HEK293 (cell line): ENCODE measurements around the gene PARP15.

Source experiments
- CTCF ChIA-PET: fragments of 350-600 bp; formaldehyde crosslinking; extraction: SDS; loops from one replicate; lab custom pipeline; 2021; ENCODE audit warnings: antibody characterized with exemption; lab: Yijun Ruan, JAX
- POLR2A ChIA-PET: fragments of 300-600 bp; formaldehyde crosslinking; extraction: SDS; loops from one replicate; lab custom pipeline; 2020; ENCODE audit warnings: antibody characterized with exemption, inconsistent platforms; lab: Yijun Ruan, JAX
- H3K27ac ChIP-seq: fragments of 200-500 bp; sonication (Bioruptor generic); 2 replicates; pipeline ENCODE4 v1.5.1; 2014; ENCODE audit warnings: low read depth, low read length, control low read depth, inconsistent platforms; ENCODE audit errors: extremely low read depth
- H3K36me3 ChIP-seq, 2 experiments: fragments of 200-500 bp in 1 of 2; sonication (Bioruptor generic) in 1 of 2; 1 replicate in 1 of 2; 2 replicates in 1 of 2; pipeline ENCODE4 v1.5.1; 2014 to 2017; ENCODE audit warnings: inconsistent platforms in 2 of 2, low read length in 2 of 2; ENCODE audit not compliant: control insufficient read depth in 2 of 2, insufficient read depth in 1 of 2
- H3K4me1 ChIP-seq: fragments of 200-500 bp; sonication (Bioruptor generic); 2 replicates; pipeline ENCODE4 v1.5.1; 2014; ENCODE audit warnings: mild to moderate bottlenecking, low read length, inconsistent platforms; ENCODE audit not compliant: control insufficient read depth, insufficient read depth
- H3K4me3 ChIP-seq: 2 replicates; pipeline ENCODE4 v1.5.1; 2011; ENCODE audit warnings: low read depth, mild to moderate bottlenecking, control low read depth, low read length, moderate library complexity
- H3K9me3 ChIP-seq: fragments of 200-500 bp; sonication (Bioruptor generic); 2 replicates; pipeline ENCODE4 v1.5.1; 2014; ENCODE audit warnings: low read depth, low read length, inconsistent platforms; ENCODE audit not compliant: control insufficient read depth, insufficient read depth
- GLIS1 ChIP-seq: fragments of 450-650 bp; formaldehyde crosslinking; IDR thresholded peaks from 2 replicates; pipeline ENCODE4 v1.5.1; 2016; ENCODE audit warnings: missing biosample characterization, missing genetic modification characterization
- GLIS2 ChIP-seq: fragments of 450-650 bp; formaldehyde crosslinking; IDR thresholded peaks from 2 replicates; pipeline ENCODE4 v1.5.1; 2016; ENCODE audit warnings: missing biosample characterization, missing genetic modification characterization
- HOXA7 ChIP-seq: sonication (generic); formaldehyde crosslinking; IDR thresholded peaks from 2 replicates; pipeline ENCODE4 v1.8.1; 2022; ENCODE audit warnings: missing genetic modification reagents, borderline replicate concordance
- REPIN1 ChIP-seq: fragments of 450-650 bp; formaldehyde crosslinking; IDR thresholded peaks from 2 replicates; pipeline ENCODE4 v1.5.1; 2017; ENCODE audit warnings: missing biosample characterization, missing genetic modification characterization, low read depth
- SP2 ChIP-seq: fragments of 450-650 bp; formaldehyde crosslinking; IDR thresholded peaks from 2 replicates; pipeline ENCODE4 v1.5.1; 2016; ENCODE audit warnings: missing biosample characterization, missing genetic modification characterization
- ZNF10 ChIP-seq: fragments of 450-650 bp; formaldehyde crosslinking; IDR thresholded peaks from 2 replicates; pipeline ENCODE4 v1.5.1; 2017; ENCODE audit warnings: missing biosample characterization, missing genetic modification characterization
- ZNF132 ChIP-seq: fragments of 450-650 bp; formaldehyde crosslinking; IDR thresholded peaks from 2 replicates; pipeline ENCODE4 v1.5.1; 2017; ENCODE audit warnings: missing biosample characterization, missing genetic modification characterization, borderline replicate concordance
- ZNF175 ChIP-seq: fragments of 450-650 bp; formaldehyde crosslinking; IDR thresholded peaks from 2 replicates; pipeline ENCODE4 v1.5.1; 2016; ENCODE audit warnings: missing biosample characterization, missing genetic modification characterization
- ZNF2 ChIP-seq: fragments of 450-650 bp; formaldehyde crosslinking; IDR thresholded peaks from 2 replicates; pipeline ENCODE4 v1.5.1; 2016; ENCODE audit warnings: missing biosample characterization, missing genetic modification characterization
- ZNF214 ChIP-seq: fragments of 450-650 bp; formaldehyde crosslinking; IDR thresholded peaks from 2 replicates; pipeline ENCODE4 v1.5.1; 2017; ENCODE audit warnings: missing biosample characterization, mild to moderate bottlenecking, missing genetic modification characterization, borderline replicate concordance
- ZNF221 ChIP-seq: fragments of 450-650 bp; formaldehyde crosslinking; IDR thresholded peaks from 2 replicates; pipeline ENCODE4 v1.5.1; 2017; ENCODE audit warnings: missing biosample characterization, missing genetic modification characterization, borderline replicate concordance
- ZNF223 ChIP-seq: fragments of 450-650 bp; formaldehyde crosslinking; IDR thresholded peaks from 2 replicates; pipeline ENCODE4 v1.5.1; 2016; ENCODE audit warnings: missing biosample characterization, missing genetic modification characterization
- ZNF26 ChIP-seq: fragments of 450-650 bp; formaldehyde crosslinking; IDR thresholded peaks from 2 replicates; pipeline ENCODE4 v1.5.1; 2016; ENCODE audit warnings: missing biosample characterization, missing genetic modification characterization
- ZNF354C ChIP-seq: fragments of 450-650 bp; formaldehyde crosslinking; IDR thresholded peaks from 2 replicates; pipeline ENCODE4 v1.5.1; 2016; ENCODE audit warnings: missing biosample characterization, missing genetic modification characterization, low read depth, borderline replicate concordance
- ZNF362 ChIP-seq: fragments of 450-650 bp; formaldehyde crosslinking; IDR thresholded peaks from 2 replicates; pipeline ENCODE4 v1.5.1; 2016; ENCODE audit warnings: missing biosample characterization, missing genetic modification characterization
- ZNF416 ChIP-seq: fragments of 450-650 bp; formaldehyde crosslinking; IDR thresholded peaks from 2 replicates; pipeline ENCODE4 v1.5.1; 2016; ENCODE audit warnings: missing biosample characterization, missing genetic modification characterization
- ZNF521 ChIP-seq: fragments of 450-650 bp; formaldehyde crosslinking; IDR thresholded peaks from 2 replicates; pipeline ENCODE4 v1.5.1; 2017; ENCODE audit warnings: missing biosample characterization, mild to moderate bottlenecking, missing genetic modification characterization
- ZNF585B ChIP-seq: fragments of 450-650 bp; formaldehyde crosslinking; IDR thresholded peaks from 2 replicates; pipeline ENCODE4 v1.5.1; 2016; ENCODE audit warnings: missing biosample characterization, missing genetic modification characterization
- ZNF600 ChIP-seq: fragments of 450-650 bp; formaldehyde crosslinking; IDR thresholded peaks from 2 replicates; pipeline ENCODE4 v1.5.1; 2016; ENCODE audit warnings: missing biosample characterization, missing genetic modification characterization
- ZNF610 ChIP-seq: fragments of 450-650 bp; formaldehyde crosslinking; IDR thresholded peaks from 2 replicates; pipeline ENCODE4 v1.5.1; 2016; ENCODE audit warnings: missing biosample characterization, missing genetic modification characterization, borderline replicate concordance
- ZNF626 ChIP-seq: fragments of 450-650 bp; sonication (Bioruptor Pico); formaldehyde crosslinking; IDR thresholded peaks from 2 replicates; pipeline ENCODE4 v1.5.1; 2018; ENCODE audit warnings: missing biosample characterization, missing genetic modification characterization, inconsistent platforms
- ZNF629 ChIP-seq: fragments of 450-650 bp; formaldehyde crosslinking; IDR thresholded peaks from 2 replicates; pipeline ENCODE4 v1.5.1; 2017; ENCODE audit warnings: missing biosample characterization, missing genetic modification characterization
- ZNF707 ChIP-seq: fragments of 450-650 bp; formaldehyde crosslinking; IDR thresholded peaks from 2 replicates; pipeline ENCODE4 v1.5.1; 2016; ENCODE audit warnings: missing biosample characterization, missing genetic modification characterization
- ZNF791 ChIP-seq: fragments of 450-650 bp; formaldehyde crosslinking; IDR thresholded peaks from 2 replicates; pipeline ENCODE4 v1.5.1; 2016; ENCODE audit warnings: missing biosample characterization, missing genetic modification characterization
- ZNF830 ChIP-seq: fragments of 450-650 bp; IDR thresholded peaks from 2 replicates; pipeline ENCODE4 v1.5.0; 2018; ENCODE audit warnings: missing biosample characterization, missing genetic modification characterization, low read depth, mild to moderate bottlenecking, moderate library complexity
- ZNF837 ChIP-seq: fragments of 450-650 bp; formaldehyde crosslinking; IDR thresholded peaks from 2 replicates; pipeline ENCODE4 v1.5.1; 2016; ENCODE audit warnings: missing biosample characterization, missing genetic modification characterization
- ZSCAN18 ChIP-seq: fragments of 450-650 bp; formaldehyde crosslinking; IDR thresholded peaks from 2 replicates; pipeline ENCODE4 v1.5.1; 2016; ENCODE audit warnings: missing biosample characterization, missing genetic modification characterization
- ZSCAN30 ChIP-seq: fragments of 450-650 bp; IDR thresholded peaks from 2 replicates; pipeline ENCODE4 v1.5.1; 2018; ENCODE audit warnings: missing biosample characterization, mild to moderate bottlenecking, missing genetic modification characterization, moderate library complexity

The PARP15 gene

GRCh38 chr3:122629763-122630162 lies 52.3 kb downstream of the PARP15 start:
- Histone ChIP-seq H3K4me3 (no peak overlapping the region), H3K4me1 (no peaks in the 10 kb centered on the region), H3K36me3 (no peaks in the 10 kb centered on the region), H3K27ac (no peak overlapping the region), H3K9me3 (no peaks in the 10 kb centered on the region)
- TF ChIP-seq ZNF610 (tag by site-specific recombination) = peak; percentile 88
- TF ChIP-seq ZNF2 = no peak
- TF ChIP-seq ZNF629 (tag by site-specific recombination) = no peak
- no peak for TF ChIP-seq GLIS1
- ChIA-PET CTCF (no interaction called here), POLR2A (no interaction called here)

- POLR2A ChIA-PET = no interaction called here
- H3K4me1 ChIP-seq = no peaks in the 10 kb centered on the region
- CTCF ChIA-PET = interaction anchor here (1.1 kb wide), 1 partner anchor 33 kb away, joined by 3 read pairs; no protein-coding TSS in a partner anchor
- no peak overlapping the region for H3K27ac ChIP-seq
- no peak overlapping the region for H3K4me3 ChIP-seq
- TF ChIP-seq ZNF362 = no peak
- TF ChIP-seq ZNF629 (tag by site-specific recombination) = no peak
- TF ChIP-seq ZNF214 (tag by site-specific recombination) = no peak
- no peak for TF ChIP-seq ZNF416 (tag by site-specific recombination)
- no peak for TF ChIP-seq ZNF600 (tag by site-specific recombination)
- TF ChIP-seq ZSCAN18 (tag by site-specific recombination) = no peak
- TF ChIP-seq HOXA7 = no peak
- no peak for TF ChIP-seq GLIS2
- TF ChIP-seq ZNF626 = no peak
- no peak for TF ChIP-seq ZNF791 (tag by site-specific recombination)
- TF ChIP-seq ZNF10 (tag by site-specific recombination) = no peak
- TF ChIP-seq ZNF521 (tag by site-specific recombination) = no peak
- TF ChIP-seq ZNF707 (tag by site-specific recombination) = no peak
- no peak for TF ChIP-seq ZNF221 (tag by site-specific recombination)
- TF ChIP-seq SP2 (tag by site-specific recombination) = no peak
- TF ChIP-seq REPIN1 = no peak
- TF ChIP-seq ZNF585B (tag by site-specific recombination) = no peak
- TF ChIP-seq ZNF830 (tag by site-specific recombination) = no peak
- no peaks in the 10 kb centered on the region for H3K36me3 ChIP-seq
- H3K9me3 ChIP-seq = no peaks in the 10 kb centered on the region
Observed at GRCh38 chr3:122635789-122636188, 58.3 kb downstream of the PARP15 start.

GRCh38 chr3:122636697-122637096 lies 59.2 kb downstream of the PARP15 start:
- ChIA-PET POLR2A (no interaction called here), CTCF (no interaction called here)
- TF ChIP-seq ZNF26 (tag by site-specific recombination) = no peak
- TF ChIP-seq ZNF132 (tag by site-specific recombination) = no peak
- TF ChIP-seq ZNF223 (tag by site-specific recombination) = no peak
- TF ChIP-seq ZSCAN30 (tag by site-specific recombination) = no peak
- TF ChIP-seq ZNF837 (tag by site-specific recombination) = no peak
- no peak for TF ChIP-seq ZNF354C (tag by site-specific recombination)
- TF ChIP-seq ZNF175 (tag by site-specific recombination) = no peak
- Histone ChIP-seq H3K27ac (no peak overlapping the region), H3K36me3 (no peaks in the 10 kb centered on the region), H3K4me3 (no peak overlapping the region), H3K9me3 (no peaks in the 10 kb centered on the region), H3K4me1 (no peaks in the 10 kb centered on the region)
